SK-N-SH (cell line): Measurements from ENCODE around the gene BICC1. TPM values are rescaled to one million over a fixed set of nuclear protein-coding genes. Genes with fewer than 3 reads are reported as not detected.

ENCODE experiments used
- CTCF ChIA-PET: fragments of 300-600, 350-600 bp; formaldehyde crosslinking; extraction: SDS; loops from one replicate; lab custom pipeline; 2021; lab: Yijun Ruan, JAX
- POLR2A ChIA-PET: fragments of 350-600 bp; sonication (Branson Sonifier 250); formaldehyde crosslinking; extraction: SDS; loops from one replicate; lab custom pipeline; 2020; ENCODE audit warnings: antibody characterized with exemption, inconsistent platforms; lab: Yijun Ruan, JAX
- DNase-seq: peaks from one replicate; pipeline ENCODE4 v3.0.0; 2012
- H2AFZ ChIP-seq: fragments of 200-600 bp; sonication (generic); 2 replicates; pipeline ENCODE4 v1.8.1; 2016; ENCODE audit warnings: antibody characterized with exemption, mild to moderate bottlenecking, low read depth
- H3F3A ChIP-seq: fragments of 200-600 bp; sonication (generic); replicated peaks from 2 replicates; pipeline ENCODE3; 2016; ENCODE audit warnings: antibody characterized with exemption, mild to moderate bottlenecking; ENCODE audit not compliant: insufficient read depth
- H3K27ac ChIP-seq, 2 experiments: fragments of 200-500 bp in 1 of 2; fragments of 200-600 bp in 1 of 2; sonication (Bioruptor generic) in 1 of 2; sonication (generic), shearing (Covaris generic) in 1 of 2; 2 replicates each; pipeline versions ENCODE4 v1.5.1 to v1.6.1; 2014 to 2016; ENCODE audit warnings: low read depth in 2 of 2, inconsistent platforms in 1 of 2, low read length in 1 of 2, mild to moderate bottlenecking in 1 of 2, mixed read lengths in 1 of 2
- H3K27me3 ChIP-seq: fragments of 200-600 bp; sonication (generic), shearing (Covaris generic); 2 replicates; pipeline ENCODE4 v1.6.1; 2016; ENCODE audit warnings: mixed run types; ENCODE audit not compliant: insufficient read depth
- H3K36me3 ChIP-seq, 2 experiments: fragments of 200-500 bp in 1 of 2; fragments of 200-600 bp in 1 of 2; sonication (Bioruptor generic) in 1 of 2; sonication (generic) in 1 of 2; replicated peaks in 1 of 2; 2 replicates each; pipeline versions ENCODE3 to v1.5.1; 2014 to 2016; ENCODE audit warnings: low read length in 1 of 2, mild to moderate bottlenecking in 1 of 2; ENCODE audit not compliant: insufficient read depth in 2 of 2, control insufficient read depth in 1 of 2
- H3K4me1 ChIP-seq, 2 experiments: fragments of 200-500 bp in 1 of 2; fragments of 200-600 bp in 1 of 2; sonication (Bioruptor generic) in 1 of 2; sonication (generic), shearing (Covaris generic) in 1 of 2; 2 replicates each; pipeline versions ENCODE4 v1.5.1 to v1.6.1; 2014 to 2016; ENCODE audit warnings: low read depth in 1 of 2, low read length in 1 of 2, mixed run types in 1 of 2; ENCODE audit not compliant: insufficient read depth in 2 of 2, control insufficient read depth in 1 of 2
- H3K4me2 ChIP-seq: fragments of 200-600 bp; sonication (generic), shearing (Covaris generic); 2 replicates; pipeline ENCODE4 v1.6.1; 2017; ENCODE audit warnings: mixed run types
- H3K4me3 ChIP-seq, 2 experiments: fragments of 200-500 bp in 1 of 2; fragments of 200-600 bp in 1 of 2; sonication (Bioruptor generic) in 1 of 2; sonication (generic), shearing (Covaris generic) in 1 of 2; 2 replicates each; pipeline versions ENCODE4 v1.5.1 to v1.8.1; 2014 to 2016; ENCODE audit warnings: low read depth in 2 of 2, inconsistent platforms in 1 of 2, low read length in 1 of 2, mild to moderate bottlenecking in 1 of 2, mixed read lengths in 1 of 2, moderate library complexity in 1 of 2
- H3K79me2 ChIP-seq: fragments of 200-600 bp; sonication (generic); 2 replicates; pipeline ENCODE4 v1.8.1; 2017; ENCODE audit warnings: mild to moderate bottlenecking; ENCODE audit not compliant: insufficient read depth
- H3K9ac ChIP-seq: fragments of 200-600 bp; sonication (generic); 2 replicates; pipeline ENCODE4 v1.6.1; 2017; ENCODE audit warnings: mixed run types
- H3K9me2 ChIP-seq: fragments of 200-600 bp; sonication (generic); 2 replicates; pipeline ENCODE4 v1.6.1; 2017; ENCODE audit warnings: mixed run types
- H3K9me3 ChIP-seq: fragments of 200-600 bp; sonication (generic); 2 replicates; pipeline ENCODE4 v1.6.1; 2017; ENCODE audit warnings: mixed run types, mild to moderate bottlenecking, moderate library complexity
- H4K20me1 ChIP-seq: fragments of 200-600 bp; sonication (generic); 2 replicates; pipeline ENCODE4 v1.6.1; 2017; ENCODE audit warnings: mild to moderate bottlenecking, mixed run types; ENCODE audit not compliant: insufficient read depth
- ELF1 ChIP-seq: IDR thresholded peaks from 2 replicates; pipeline ENCODE4 v1.4.0; 2012
- EP300 ChIP-seq, 2 experiments: IDR thresholded peaks; 2 replicates each; pipeline versions ENCODE4 v1.4.0 to v1.6.1; 2012; ENCODE audit warnings: borderline replicate concordance in 1 of 2, low read depth in 1 of 2, low read length in 1 of 2
- FOXJ3 ChIP-seq: sonication (generic); formaldehyde crosslinking; IDR thresholded peaks from 2 replicates; pipeline ENCODE4 v1.5.1; 2020; ENCODE audit warnings: mild to moderate bottlenecking, missing genetic modification reagents
- FOXM1 ChIP-seq: IDR thresholded peaks from 2 replicates; pipeline ENCODE4 v1.4.0; 2012; ENCODE audit warnings: low read depth, mild to moderate bottlenecking
- GATA2 ChIP-seq: sonication (generic); formaldehyde crosslinking; IDR thresholded peaks from 2 replicates; pipeline ENCODE4 v1.5.0; 2020; ENCODE audit warnings: mild to moderate bottlenecking, missing genetic modification reagents
- JUND ChIP-seq: IDR thresholded peaks from 2 replicates; pipeline ENCODE4 v1.4.0; 2012
- MXI1 ChIP-seq: IDR thresholded peaks from 2 replicates; pipeline ENCODE4 v1.6.1; 2012; ENCODE audit warnings: mild to moderate bottlenecking, low read depth, low read length, improper control_type of control experiment
- NFIC ChIP-seq: IDR thresholded peaks from 2 replicates; pipeline ENCODE4 v1.4.0; 2012; ENCODE audit warnings: borderline replicate concordance
- NRF1 ChIP-seq: IDR thresholded peaks from 2 replicates; pipeline ENCODE4 v1.6.1; 2012; ENCODE audit warnings: low read depth, mild to moderate bottlenecking, low read length
- PBX3 ChIP-seq: IDR thresholded peaks from 2 replicates; pipeline ENCODE4; 2012
- POLR2AphosphoS5 ChIP-seq: IDR thresholded peaks from 2 replicates; pipeline ENCODE4 v1.6.1; 2012; ENCODE audit warnings: low read depth, low read length
- RAD21 ChIP-seq: IDR thresholded peaks from 2 replicates; pipeline ENCODE4 v1.6.1; 2012; ENCODE audit warnings: mild to moderate bottlenecking, low read length
- RCOR1 ChIP-seq: fragments of 150-350 bp; IDR thresholded peaks from 2 replicates; pipeline ENCODE4 v1.6.1; 2017; ENCODE audit warnings: antibody characterized with exemption, low read length
- RFX5 ChIP-seq: IDR thresholded peaks from 2 replicates; pipeline ENCODE4 v1.6.1; 2012; ENCODE audit warnings: mild to moderate bottlenecking, improper control_type of control experiment, low read length
- SMC3 ChIP-seq: IDR thresholded peaks from 2 replicates; pipeline ENCODE4 v1.6.1; 2012; ENCODE audit warnings: low read depth, low read length, improper control_type of control experiment
- TAF1 ChIP-seq: IDR thresholded peaks from 2 replicates; pipeline ENCODE4 v1.6.1; 2012; ENCODE audit warnings: low read depth, mild to moderate bottlenecking, low read length, moderate library complexity, borderline replicate concordance
- TCF12 ChIP-seq: IDR thresholded peaks from 2 replicates; pipeline ENCODE4 v1.4.0; 2012
- TEAD4 ChIP-seq: IDR thresholded peaks from 2 replicates; pipeline ENCODE4 v1.4.0; 2012; ENCODE audit warnings: mild to moderate bottlenecking, borderline replicate concordance; ENCODE audit not compliant: insufficient read depth
- YY1 ChIP-seq: IDR thresholded peaks from 2 replicates; pipeline ENCODE4 v1.4.0; 2012; ENCODE audit warnings: low read depth, mild to moderate bottlenecking
- WGBS: methylation state at CpG from one replicate; pipeline ENCODE4 v1.1.6; 2017; ENCODE audit warnings: low lambda C conversion rate; 5-methylcytosine and 5-hydroxymethylcytosine counted together
- polyA plus RNA-seq, 3 experiments: library from polyadenylated mRNA; depleted of rRNA; stranded (reverse); fragments of >200 nt; gene quantifications; 2 replicates each; pipeline ENCODE4 v1.2.3, GENCODE V29; 2012
- TF ChIP-seq, protein P1 (sequence below): IDR thresholded peaks from 2 replicates; pipeline ENCODE4 v1.4.0; 2012; ENCODE audit warnings: low read depth, borderline replicate concordance
- TF ChIP-seq, protein P2 (sequence below): IDR thresholded peaks from 2 replicates; pipeline ENCODE4 v1.4.0; 2012; ENCODE audit warnings: low read depth

BICC1 gene
- polyA plus RNA-seq, 1 of the 3 experiments (the other 2 are of a cell fraction), result 1.5 TPM

GRCh38 chr10:58776568-58777318 lies 264.1 kb downstream of the BICC1 start:
- ChIA-PET CTCF (interaction anchor here (0.5 to 3.2 kb wide), 7 partner anchors 8 to 1054 kb away, joined by 3 to 10 read pairs (median 3); no protein-coding TSS in a partner anchor), POLR2A (no interaction called here)
- Histone ChIP-seq H3K9me2 (no peaks in the 10 kb centered on the region), H3K4me3 (no peak overlapping the region), H3K9me3 (no peaks in the 10 kb centered on the region), H3K79me2 (no peaks in the 10 kb centered on the region), H3K27me3 (no peaks in the 10 kb centered on the region), H2AFZ (no peak overlapping the region), H3F3A (peaks cover 6% of the 10 kb centered on the region), H3K36me3 (no peaks in the 10 kb centered on the region), H3K4me1 (peaks cover 15 to 23% of the 10 kb centered on the region in 2 experiments), H3K4me2 (peak overlapping the region; percentile 35; the same call in 1 of the 2 replicates), H4K20me1 (no peaks in the 10 kb centered on the region), H3K27ac (peak overlapping the region; percentile 33 to 92), H3K9ac (no peak overlapping the region)
- 43% methylated on average over 5 of the region's 5 CpGs for WGBS
- TF ChIP-seq PBX3 (peak; percentile 15; the same call in 1 of the 2 replicates), RCOR1 (no peak), SMC3 (no peak), YY1 (no peak), NRF1 (no peak), NFIC (no peak), POLR2AphosphoS5 (no peak), RFX5 (no peak), TEAD4 (no peak), TCF12 (peak; percentile 58), FOXM1 (no peak), RAD21 (no peak), JUND (no peak), MXI1 (no peak), GATA2 (CRISPR knock-in tag) (peak; percentile 59; the same call in 1 of the 2 replicates), EP300 (IDR thresholded peaks at IDR 0.05; ENCODE audit: borderline replicate concordance in 1 of 2, low read depth in 1 of 2, low read length in 1 of 2) (peak in 1 of 2 experiments; percentile 20; a peak in 1 of 4 replicates), ELF1 (no peak), FOXJ3 (CRISPR knock-in tag) (no peak), TAF1 (no peak)
- TF ChIP-seq, protein P1, sequence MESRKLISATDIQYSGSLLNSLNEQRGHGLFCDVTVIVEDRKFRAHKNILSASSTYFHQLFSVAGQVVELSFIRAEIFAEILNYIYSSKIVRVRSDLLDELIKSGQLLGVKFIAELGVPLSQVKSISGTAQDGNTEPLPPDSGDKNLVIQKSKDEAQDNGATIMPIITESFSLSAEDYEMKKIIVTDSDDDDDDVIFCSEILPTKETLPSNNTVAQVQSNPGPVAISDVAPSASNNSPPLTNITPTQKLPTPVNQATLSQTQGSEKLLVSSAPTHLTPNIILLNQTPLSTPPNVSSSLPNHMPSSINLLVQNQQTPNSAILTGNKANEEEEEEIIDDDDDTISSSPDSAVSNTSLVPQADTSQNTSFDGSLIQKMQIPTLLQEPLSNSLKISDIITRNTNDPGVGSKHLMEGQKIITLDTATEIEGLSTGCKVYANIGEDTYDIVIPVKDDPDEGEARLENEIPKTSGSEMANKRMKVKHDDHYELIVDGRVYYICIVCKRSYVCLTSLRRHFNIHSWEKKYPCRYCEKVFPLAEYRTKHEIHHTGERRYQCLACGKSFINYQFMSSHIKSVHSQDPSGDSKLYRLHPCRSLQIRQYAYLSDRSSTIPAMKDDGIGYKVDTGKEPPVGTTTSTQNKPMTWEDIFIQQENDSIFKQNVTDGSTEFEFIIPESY, result no peak
- TF ChIP-seq, protein P2, sequence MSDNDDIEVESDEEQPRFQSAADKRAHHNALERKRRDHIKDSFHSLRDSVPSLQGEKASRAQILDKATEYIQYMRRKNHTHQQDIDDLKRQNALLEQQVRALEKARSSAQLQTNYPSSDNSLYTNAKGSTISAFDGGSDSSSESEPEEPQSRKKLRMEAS, result no peak
- DNase-seq, result no peak
